H9 (cell line): ENCODE results near the gene SPEG. TPM values are rescaled to one million over a fixed set of nuclear protein-coding genes. Genes with fewer than 3 reads are reported as not detected.

ENCODE experiments used
- DNase-seq: peaks from one replicate; pipeline ENCODE4 v3.0.0-alpha.2; 2017
- H2AFZ ChIP-seq: one replicate; pipeline ENCODE4 v1.6.1; 2013; ENCODE audit warnings: mild to moderate bottlenecking, low read length, control low read depth, moderate library complexity
- H2AK5ac ChIP-seq: 2 replicates; pipeline ENCODE4 v1.6.1; 2013; ENCODE audit warnings: low read length, control low read depth, mixed read lengths; ENCODE audit not compliant: insufficient read length
- H2BK120ac ChIP-seq: one replicate; pipeline ENCODE4 v1.6.1; 2013; ENCODE audit warnings: low read depth, mild to moderate bottlenecking, low read length, control low read depth, inconsistent platforms; ENCODE audit not compliant: poor library complexity, severe bottlenecking
- H2BK12ac ChIP-seq: 2 replicates; pipeline ENCODE4 v1.6.1; 2013; ENCODE audit warnings: low read length, control low read depth, mixed read lengths, low read depth; ENCODE audit not compliant: insufficient read length
- H2BK15ac ChIP-seq: 2 replicates; pipeline ENCODE4 v1.6.1; 2013; ENCODE audit warnings: low read depth, low read length, control low read depth
- H2BK20ac ChIP-seq: one replicate; pipeline ENCODE4 v1.6.1; 2013; ENCODE audit warnings: low read depth, mild to moderate bottlenecking, low read length, control low read depth, inconsistent platforms; ENCODE audit not compliant: poor library complexity, severe bottlenecking
- H2BK5ac ChIP-seq: 2 replicates; pipeline ENCODE4 v1.6.1; 2013; ENCODE audit warnings: low read length, control low read depth, mixed read lengths; ENCODE audit not compliant: insufficient read length
- H3K14ac ChIP-seq: 2 replicates; pipeline ENCODE4 v1.6.1; 2013; ENCODE audit warnings: low read length, control low read depth; ENCODE audit not compliant: insufficient read depth
- H3K18ac ChIP-seq: 2 replicates; pipeline ENCODE4 v1.6.1; 2013; ENCODE audit warnings: low read depth, mild to moderate bottlenecking, mixed read lengths, low read length, control low read depth; ENCODE audit not compliant: insufficient read length
- H3K23ac ChIP-seq: 2 replicates; pipeline ENCODE4 v1.6.1; 2013; ENCODE audit warnings: low read length, control low read depth, mixed read lengths, low read depth; ENCODE audit not compliant: insufficient read length
- H3K23me2 ChIP-seq: 2 replicates; pipeline ENCODE4 v1.6.1; 2013; ENCODE audit warnings: low read depth, mild to moderate bottlenecking, mixed read lengths, low read length, control low read depth; ENCODE audit not compliant: insufficient read length, poor library complexity, severe bottlenecking
- H3K27ac ChIP-seq: 2 replicates; pipeline ENCODE4 v1.5.1; 2013; ENCODE audit warnings: low read length, control low read depth, mixed read lengths, low read depth; ENCODE audit not compliant: insufficient read length
- H3K27me3 ChIP-seq: 2 replicates; pipeline ENCODE4 v1.6.1; 2013; ENCODE audit warnings: low read length, control low read depth, inconsistent platforms; ENCODE audit not compliant: insufficient read depth
- H3K4ac ChIP-seq: 2 replicates; pipeline ENCODE4 v1.6.1; 2013; ENCODE audit warnings: low read depth, mild to moderate bottlenecking, control low read depth, inconsistent platforms, low read length, moderate library complexity
- H3K4me1 ChIP-seq: 2 replicates; pipeline ENCODE4 v1.6.1; 2013; ENCODE audit warnings: low read length, control low read depth, inconsistent platforms; ENCODE audit not compliant: insufficient read depth
- H3K4me2 ChIP-seq: 2 replicates; pipeline ENCODE4 v1.6.1; 2013; ENCODE audit warnings: low read length, control low read depth, mixed read lengths; ENCODE audit not compliant: insufficient read length, insufficient read depth
- H3K56ac ChIP-seq: 2 replicates; pipeline ENCODE4 v1.6.1; 2013; ENCODE audit warnings: low read depth, mild to moderate bottlenecking, mixed read lengths, low read length, control low read depth; ENCODE audit not compliant: insufficient read length
- H3K79me1 ChIP-seq: 2 replicates; pipeline ENCODE4 v1.6.1; 2013; ENCODE audit warnings: low read depth, mild to moderate bottlenecking, moderate library complexity, low read length, control low read depth, inconsistent platforms; ENCODE audit not compliant: insufficient read depth, poor library complexity, severe bottlenecking
- H3K79me2 ChIP-seq: 2 replicates; pipeline ENCODE4 v1.6.1; 2013; ENCODE audit warnings: low read length, control low read depth, inconsistent platforms; ENCODE audit not compliant: insufficient read depth
- H3K9ac ChIP-seq: 2 replicates; pipeline ENCODE4 v1.6.1; 2013; ENCODE audit warnings: low read length, control low read depth, mixed read lengths; ENCODE audit not compliant: insufficient read length; ENCODE audit errors: extremely low read depth
- H3K9me3 ChIP-seq: one replicate; pipeline ENCODE4 v1.6.1; 2013; ENCODE audit warnings: low read depth, low read length, inconsistent platforms; ENCODE audit not compliant: control insufficient read depth
- H3T11ph ChIP-seq: one replicate; pipeline ENCODE4 v1.6.1; 2013; ENCODE audit warnings: mild to moderate bottlenecking, low read length, control low read depth, inconsistent platforms
- H4K20me1 ChIP-seq: one replicate; pipeline ENCODE4 v1.6.1; 2013; ENCODE audit not compliant: control insufficient read depth, insufficient read length, insufficient read depth
- H4K5ac ChIP-seq: 2 replicates; pipeline ENCODE4 v1.6.1; 2013; ENCODE audit warnings: low read depth, mild to moderate bottlenecking, mixed read lengths, low read length, control low read depth; ENCODE audit not compliant: insufficient read length
- H4K8ac ChIP-seq: replicated peaks from 2 replicates; pipeline ENCODE4 v1.6.1; 2013; ENCODE audit warnings: low read length, control low read depth, mixed read lengths, low read depth; ENCODE audit not compliant: insufficient read length
- H4K91ac ChIP-seq: 2 replicates; pipeline ENCODE4 v1.6.1; 2013; ENCODE audit warnings: low read depth, mild to moderate bottlenecking, moderate library complexity, mixed read lengths, low read length, control low read depth; ENCODE audit not compliant: insufficient read length
- H3K27ac Mint-ChIP-seq, 3 experiments: 2 replicates in 2 of 3; 3 replicates in 1 of 3; pipeline ENCODE4 v1.8.0; 2020 to 2021; ENCODE audit warnings: mixed read lengths in 3 of 3, mild to moderate bottlenecking in 1 of 3, moderate library complexity in 1 of 3
- H3K27me3 Mint-ChIP-seq: 2 replicates; pipeline ENCODE4 v1.8.0; 2021; ENCODE audit warnings: low read depth, mild to moderate bottlenecking, moderate library complexity, mixed read lengths
- H3K36me3 Mint-ChIP-seq, 3 experiments: 2 replicates in 2 of 3; 3 replicates in 1 of 3; pipeline ENCODE4 v1.8.0; 2020 to 2021; ENCODE audit warnings: low read depth in 3 of 3, mixed read lengths in 3 of 3; ENCODE audit not compliant: insufficient read depth in 1 of 3
- H3K4me1 Mint-ChIP-seq, 2 experiments: 2 replicates each; pipeline ENCODE4 v1.8.0; 2020; ENCODE audit warnings: mixed read lengths in 2 of 2
- H3K4me3 Mint-ChIP-seq, 2 experiments: 2 replicates in 1 of 2; 3 replicates in 1 of 2; pipeline ENCODE4 v1.8.0; 2020 to 2021; ENCODE audit warnings: mild to moderate bottlenecking in 2 of 2, mixed read lengths in 2 of 2, moderate library complexity in 1 of 2
- H3K9me3 Mint-ChIP-seq, 2 experiments: 2 replicates in 1 of 2; 3 replicates in 1 of 2; pipeline ENCODE4 v1.8.0; 2020; ENCODE audit warnings: mild to moderate bottlenecking in 2 of 2, mixed read lengths in 2 of 2, moderate library complexity in 1 of 2
- CTCF ChIP-seq: fragments of 200-600 bp; sonication (generic); conservative IDR thresholded peaks from 3 replicates; pipeline ENCODE4 v1.8.0; 2021; ENCODE audit warnings: antibody characterized with exemption, mild to moderate bottlenecking
- WGBS: extraction: QIAGEN DNeasy Blood & Tissue Kit; methylation state at CpG from one replicate; pipeline ENCODE4 v1.1.7; 2013; ENCODE audit warnings: missing lambda C conversion rate, low lambda C conversion rate, mixed read lengths; ENCODE audit not compliant: insufficient read length; ENCODE audit errors: extremely low coverage; 5-methylcytosine and 5-hydroxymethylcytosine counted together
- total RNA-seq: library from RNA; stranded (reverse); gene quantifications from 2 replicates; pipeline ENCODE4 v1.2.1, GENCODE V29; 2021

SPEG gene
- total RNA-seq, 1 experiment from 2014 or later, result 23.7 TPM

- Histone ChIP-seq H2BK12ac (no peak overlapping the region), H3K23me2 (no peaks in the 10 kb centered on the region), H4K20me1 (no peaks in the 10 kb centered on the region), H3K4me1 (no peaks in the 10 kb centered on the region; the same call in 1 of the 2 replicates), H2BK20ac (no peak overlapping the region), H2AK5ac (no peak overlapping the region), H2BK120ac (no peak overlapping the region), H3K4me2 (no peak overlapping the region), H4K91ac (no peak overlapping the region), H3K56ac (no peak overlapping the region), H3K4ac (no peak overlapping the region), H2BK5ac (no peak overlapping the region), H3K9ac (no peak overlapping the region), H3K79me1 (no peaks in the 10 kb centered on the region), H3K79me2 (no peaks in the 10 kb centered on the region), H4K5ac (no peak overlapping the region), H2BK15ac (no peak overlapping the region), H3K27ac (no peak overlapping the region), H3K14ac (no peak overlapping the region), H3K27me3 (no peaks in the 10 kb centered on the region), H3K9me3 (no peaks in the 10 kb centered on the region), H2AFZ (no peak overlapping the region), H3T11ph (no peak overlapping the region), H4K8ac (no peak overlapping the region), H3K23ac (no peak overlapping the region), H3K18ac (no peak overlapping the region)
- no peak for TF ChIP-seq CTCF
- peaks cover 5% of the 10 kb centered on the region; the same call in 1 of the 2 replicates for H3K27me3 Mint-ChIP-seq
- H3K9me3 Mint-ChIP-seq, result no peaks in the 10 kb centered on the region; a peak in 1 of 5 replicates
- WGBS, result no CpG with 5 or more reads among the region's 47 CpGs
- H3K4me1 Mint-ChIP-seq, result peaks cover 6 to 12% of the 10 kb centered on the region in 2 experiments
- H3K27ac Mint-ChIP-seq, result peak overlapping the region in 1 of 3 experiments; percentile 80; a peak in 3 of 7 replicates
- DNase-seq, result no peak
- H3K4me3 Mint-ChIP-seq, result no peak overlapping the region; a peak in 1 of 5 replicates
- peaks cover 2 to 20% (median 9%) of the 10 kb centered on the region in 3 experiments for H3K36me3 Mint-ChIP-seq
Observed at GRCh38 chr2:219465659-219466561, 31.3 kb downstream of the SPEG start.
